T-cell (primary cell): ENCODE results near the gene MLN. TPM values are rescaled to one million over a fixed set of nuclear protein-coding genes. Genes with fewer than 3 reads are reported as not detected.

Experiments used
- ATAC-seq, 4 experiments: fragments of 200-7000 bp in 3 of 4; fragments of 150-1000 bp in 1 of 4; cut with Tn5 transposase; replicated peaks in 1 of 4; 1 replicate in 3 of 4; 2 replicates in 1 of 4; pipeline ENCODE4 v1.10.0; 2021; ENCODE audit warnings: moderate library complexity in 3 of 4, mild to moderate bottlenecking in 2 of 4, moderate number of reproducible peaks in 1 of 4
- CTCF ChIA-PET, 2 donors: fragments of 300-600 bp; sonication (Branson Sonifier 250); formaldehyde crosslinking; loops; one replicate each; lab custom pipeline; 2022; ENCODE audit warnings: antibody characterized with exemption in 2 of 2; lab: Charles Lee
- POLR2A ChIA-PET, 2 donors: fragments of 300-600 bp; sonication (Branson Sonifier 250); formaldehyde crosslinking; loops; one replicate each; lab custom pipeline; 2022; ENCODE audit warnings: antibody characterized with exemption in 2 of 2; lab: Charles Lee
- DNase-seq, 35 experiments: peaks; one replicate each; pipeline versions ENCODE4 v3.0.0 to v3.0.0-alpha.2; 2013 to 2023
- H3K27ac ChIP-seq: one replicate; pipeline ENCODE4 v1.5.1; 2013; ENCODE audit warnings: low read length
- H3K27me3 ChIP-seq, 2 experiments: replicated peaks in 1 of 2; 1 replicate in 1 of 2; 2 replicates in 1 of 2; pipeline versions ENCODE4 v1.6.1 to v1.7.0; 2013; ENCODE audit warnings: low read length in 1 of 2, mixed read lengths in 1 of 2; ENCODE audit not compliant: control insufficient read depth in 2 of 2, insufficient read depth in 2 of 2; ENCODE audit errors: extremely low read depth in 1 of 2
- H3K36me3 ChIP-seq, 2 donors: 1 replicate in 1 of 2; 2 replicates in 1 of 2; pipeline versions ENCODE4 v1.6.1 to v1.7.0; 2013; ENCODE audit warnings: low read length in 1 of 2; ENCODE audit not compliant: control insufficient read depth in 2 of 2, insufficient read depth in 1 of 2; ENCODE audit errors: extremely low read depth in 1 of 2
- H3K4me1 ChIP-seq, 2 experiments: 1 replicate in 1 of 2; 2 replicates in 1 of 2; pipeline versions ENCODE4 v1.6.1 to v1.7.0; 2013; ENCODE audit warnings: low read length in 2 of 2, mixed read lengths in 1 of 2; ENCODE audit not compliant: insufficient read depth in 2 of 2, control insufficient read depth in 1 of 2; ENCODE audit errors: extremely low read depth in 1 of 2
- H3K4me3 ChIP-seq, 2 donors: 1 replicate in 1 of 2; 2 replicates in 1 of 2; pipeline versions ENCODE4 v1.5.1 to v1.7.0; 2013; ENCODE audit warnings: mild to moderate bottlenecking in 2 of 2, low read length in 1 of 2, moderate library complexity in 1 of 2; ENCODE audit not compliant: control insufficient read depth in 1 of 2; ENCODE audit errors: extremely low read depth in 1 of 2
- H3K9me3 ChIP-seq: 2 replicates; pipeline ENCODE4 v1.7.0; 2013
- H3K27ac Mint-ChIP-seq, 2 donors: one replicate each; pipeline ENCODE4 v1.8.0; 2020 to 2021; ENCODE audit warnings: mild to moderate bottlenecking in 2 of 2, mixed read lengths in 2 of 2
- H3K27me3 Mint-ChIP-seq, 2 donors: one replicate each; pipeline ENCODE4 v1.8.0; 2021 to 2022; ENCODE audit warnings: mixed read lengths in 2 of 2
- H3K36me3 Mint-ChIP-seq: one replicate; pipeline ENCODE4 v1.8.0; 2021; ENCODE audit warnings: mixed read lengths
- H3K4me1 Mint-ChIP-seq, 3 donors: one replicate each; pipeline ENCODE4 v1.8.0; 2020 to 2022; ENCODE audit warnings: mixed read lengths in 3 of 3, mild to moderate bottlenecking in 1 of 3
- H3K4me3 Mint-ChIP-seq, 3 donors: one replicate each; pipeline ENCODE4 v1.8.0; 2020 to 2022; ENCODE audit warnings: mild to moderate bottlenecking in 3 of 3, mixed read lengths in 3 of 3, moderate library complexity in 3 of 3
- H3K9me3 Mint-ChIP-seq, 3 donors: one replicate each; pipeline ENCODE4 v1.8.0; 2020 to 2022; ENCODE audit warnings: mixed read lengths in 3 of 3
- WGBS: methylation state at CpG from one replicate; pipeline ENCODE4 v1.1.5; 2013; ENCODE audit warnings: missing lambda C conversion rate; ENCODE audit not compliant: insufficient coverage; 5-methylcytosine and 5-hydroxymethylcytosine counted together
- total RNA-seq, 35 experiments: library from RNA in 6 of 35; stranded (reverse) in 6 of 35; fragments of 120-200 nt in 1 of 35; gene quantifications; one replicate each; pipeline versions ENCODE4 v1.2.1 to v1.2.4 and lab custom pipeline; 2013 to 2026

The MLN gene
- total RNA-seq, 5 donors from 2014 or later (not counting 1 experiment from before 2014, with no cell fraction given) = not detected

DNA sequence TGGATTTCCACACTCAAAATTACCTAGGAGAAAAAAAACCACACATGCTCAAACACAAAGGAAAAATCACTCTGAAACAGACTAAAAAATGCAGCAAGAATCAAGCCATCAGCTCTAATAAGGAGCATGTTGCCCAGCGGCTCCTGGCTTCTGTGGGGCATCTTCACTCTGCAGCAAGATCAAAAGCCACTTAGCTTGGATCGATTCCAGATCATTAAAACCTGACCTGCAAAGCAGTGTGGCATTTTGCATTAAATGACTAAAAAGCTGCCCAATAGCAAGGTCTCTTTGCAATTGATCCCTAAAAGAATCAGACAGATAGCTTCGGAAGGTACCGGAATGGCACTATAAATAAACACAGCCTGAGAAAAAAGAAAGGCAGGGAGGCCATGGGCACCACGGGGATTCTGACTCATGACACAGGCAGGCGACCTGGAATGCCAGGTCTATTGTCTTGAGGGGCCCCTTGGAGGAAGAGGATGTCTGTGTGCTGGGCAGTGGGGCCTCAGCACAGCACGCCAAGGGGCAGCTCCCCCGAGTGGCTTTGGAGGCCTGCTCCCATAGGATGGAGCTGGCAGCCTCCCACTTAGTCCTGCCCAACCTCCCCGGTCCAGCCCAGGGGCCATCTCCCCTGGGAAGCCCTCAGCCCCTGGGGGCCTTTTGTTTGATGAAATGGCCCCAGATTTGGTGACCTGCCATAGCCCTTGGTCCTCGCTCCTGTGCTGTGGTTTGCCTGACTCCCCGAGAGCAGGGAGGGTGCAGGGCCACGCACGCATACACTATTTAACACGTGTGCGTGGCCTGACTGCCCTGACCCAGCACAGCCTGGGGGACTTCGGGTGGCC lies 22.4 kb downstream of the MLN start:
- H3K36me3 Mint-ChIP-seq = peaks cover 72% of the 10 kb centered on the region
- H3K9me3 ChIP-seq = no peaks in the 10 kb centered on the region
- no peaks in the 10 kb centered on the region for H3K27me3 ChIP-seq
- no peak overlapping the region for H3K4me3 Mint-ChIP-seq
- H3K4me1 Mint-ChIP-seq = peaks cover 31 to 41% (median 40%) of the 10 kb centered on the region in 3 donors
- H3K36me3 ChIP-seq = peaks cover 36 to 85% of the 10 kb centered on the region in 2 donors
- peaks cover 2 to 27% of the 10 kb centered on the region in 2 experiments for H3K4me1 ChIP-seq
- CTCF ChIA-PET = interaction anchor here in 1 of 2 donors (1.0 kb wide), 1 partner anchor 10 kb away, joined by 4 read pairs; no protein-coding TSS in a partner anchor
- no peak overlapping the region for H3K27ac Mint-ChIP-seq
- WGBS = 96% methylated on average over 14 of the region's 16 CpGs
- no peak overlapping the region for H3K4me3 ChIP-seq
- no peaks in the 10 kb centered on the region for H3K27me3 Mint-ChIP-seq
- H3K27ac ChIP-seq = no peak overlapping the region
- POLR2A ChIA-PET = no interaction called here
- no peaks in the 10 kb centered on the region for H3K9me3 Mint-ChIP-seq
- no peak for DNase-seq
- ATAC-seq = no peak

DNA sequence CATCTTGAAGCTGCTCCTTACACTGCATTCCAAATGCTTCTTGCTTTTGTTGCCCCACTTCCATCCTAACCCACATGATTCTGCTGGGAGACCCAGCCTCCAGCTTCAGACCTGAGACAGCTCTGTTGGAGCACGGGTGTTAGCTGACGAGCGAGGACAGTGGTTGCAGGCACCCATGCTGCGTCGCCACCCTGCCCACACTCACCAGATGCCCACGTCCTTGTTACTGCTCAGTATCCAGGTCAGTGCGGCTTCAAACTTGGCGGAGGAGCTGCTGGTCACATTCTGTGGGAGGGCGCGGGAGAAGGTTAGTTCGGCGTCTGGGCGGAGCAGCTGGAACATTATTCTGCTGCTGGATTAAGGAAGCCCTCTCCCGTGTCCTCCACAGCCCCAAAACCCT lies 23.9 kb downstream of the MLN start:
- Histone ChIP-seq H3K9me3 (no peaks in the 10 kb centered on the region), H3K4me1 (peaks cover 0 to 13% of the 10 kb centered on the region in 2 experiments), H3K4me3 (no peak overlapping the region), H3K27me3 (no peaks in the 10 kb centered on the region), H3K27ac (no peak overlapping the region), H3K36me3 (peaks cover 45 to 97% of the 10 kb centered on the region in 2 donors)
- no peaks in the 10 kb centered on the region for H3K27me3 Mint-ChIP-seq
- peaks cover 16 to 30% (median 25%) of the 10 kb centered on the region in 3 donors for H3K4me1 Mint-ChIP-seq
- no peaks in the 10 kb centered on the region for H3K9me3 Mint-ChIP-seq
- ATAC-seq = no peak
- 90% methylated on average over 7 of the region's 14 CpGs for WGBS
- POLR2A ChIA-PET = no interaction called here
- no peak for DNase-seq
- CTCF ChIA-PET = interaction anchor here in 1 of 2 donors (0.6 kb wide), 1 partner anchor 274 kb away, joined by 4 read pairs; no protein-coding TSS in a partner anchor
- H3K36me3 Mint-ChIP-seq = peaks cover 72% of the 10 kb centered on the region
- H3K27ac Mint-ChIP-seq = no peak overlapping the region
- no peak overlapping the region for H3K4me3 Mint-ChIP-seq

GRCh38 chr6:33779290-33779689 lies 24.5 kb downstream of the MLN start:
- Histone ChIP-seq H3K27ac (no peak overlapping the region), H3K4me1 (peaks cover 0 to 8% of the 10 kb centered on the region in 2 experiments), H3K36me3 (peaks cover 41 to 97% of the 10 kb centered on the region in 2 donors), H3K4me3 (no peak overlapping the region), H3K27me3 (no peaks in the 10 kb centered on the region), H3K9me3 (no peaks in the 10 kb centered on the region)
- WGBS = 100% methylated on average over 2 of the region's 7 CpGs
- Mint-ChIP-seq H3K27me3 (no peaks in the 10 kb centered on the region), H3K4me3 (no peak overlapping the region), H3K27ac (no peak overlapping the region), H3K4me1 (peaks cover 11 to 25% (median 19%) of the 10 kb centered on the region in 3 donors), H3K9me3 (no peaks in the 10 kb centered on the region), H3K36me3 (peaks cover 70% of the 10 kb centered on the region)
- no peak for DNase-seq
- ATAC-seq = no peak
- ChIA-PET POLR2A (no interaction called here), CTCF (interaction anchor here in 1 of 2 donors (0.6 kb wide), 1 partner anchor 275 kb away, joined by 4 read pairs; no protein-coding TSS in a partner anchor)

DNA sequence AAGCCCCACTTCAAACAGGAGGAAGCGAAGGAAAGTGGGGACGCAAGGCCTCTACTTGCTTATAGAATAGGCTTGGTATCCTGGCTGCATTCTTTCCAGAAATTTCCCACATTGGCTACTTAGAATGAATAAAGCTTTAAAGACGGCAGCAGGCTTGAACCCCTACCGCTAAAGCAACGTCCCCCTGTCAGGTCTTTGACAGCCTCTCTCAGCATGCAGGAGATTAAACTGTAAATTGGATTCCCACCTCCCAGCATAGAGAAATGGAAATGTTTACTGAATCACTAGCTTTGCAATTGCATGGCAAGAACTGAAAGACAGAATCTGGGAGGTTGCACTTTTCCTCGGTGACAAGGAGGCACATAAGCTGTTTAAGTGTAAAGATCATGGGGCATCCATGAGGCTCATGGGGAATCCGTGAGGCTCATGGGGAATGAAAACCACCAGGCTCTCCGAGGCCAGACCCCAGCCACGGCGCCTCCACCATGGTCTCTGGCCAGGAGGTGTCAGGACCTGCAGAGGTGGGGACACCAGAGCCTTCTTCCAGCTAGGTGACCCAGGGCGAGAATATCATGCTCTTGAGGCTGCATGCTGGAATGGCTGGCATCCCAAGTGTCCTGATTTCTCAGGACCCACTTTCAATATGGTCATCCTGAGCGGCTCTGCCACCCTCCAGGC lies 25.2 kb downstream of the MLN start:
- Histone ChIP-seq H3K36me3 (peaks cover 41 to 95% of the 10 kb centered on the region in 2 donors), H3K4me1 (peaks cover 0 to 8% of the 10 kb centered on the region in 2 experiments), H3K9me3 (no peaks in the 10 kb centered on the region), H3K4me3 (no peak overlapping the region), H3K27ac (no peak overlapping the region), H3K27me3 (no peaks in the 10 kb centered on the region)
- Mint-ChIP-seq H3K9me3 (no peaks in the 10 kb centered on the region), H3K4me3 (no peak overlapping the region), H3K27ac (no peak overlapping the region), H3K36me3 (peaks cover 65% of the 10 kb centered on the region), H3K4me1 (peaks cover 4 to 21% (median 12%) of the 10 kb centered on the region in 3 donors), H3K27me3 (no peaks in the 10 kb centered on the region)
- no peak for DNase-seq
- POLR2A ChIA-PET = no interaction called here
- CTCF ChIA-PET = no interaction called here
- WGBS = 91% methylated on average over 8 of the region's 12 CpGs
- no peak for ATAC-seq

- peaks cover 0 to 8% of the 10 kb centered on the region in 2 experiments for H3K4me1 ChIP-seq
- ATAC-seq (no peak), DNase-seq (no peak)
- no peaks in the 10 kb centered on the region for H3K27me3 ChIP-seq
- no peak overlapping the region for H3K27ac Mint-ChIP-seq
- POLR2A ChIA-PET = interaction anchor here in 1 of 2 donors (0.6 kb wide), 2 partner anchors 8 to 252 kb away, joined by 3 read pairs; no protein-coding TSS in a partner anchor
- H3K27ac ChIP-seq = no peak overlapping the region
- H3K4me3 Mint-ChIP-seq = no peak overlapping the region
- H3K9me3 Mint-ChIP-seq = no peaks in the 10 kb centered on the region
- peaks cover 2 to 18% (median 12%) of the 10 kb centered on the region in 3 donors for H3K4me1 Mint-ChIP-seq
- WGBS = 99% methylated on average over 18 of the region's 25 CpGs
- peaks cover 41 to 93% of the 10 kb centered on the region in 2 donors for H3K36me3 ChIP-seq
- CTCF ChIA-PET = no interaction called here
- H3K36me3 Mint-ChIP-seq = peaks cover 66% of the 10 kb centered on the region
- H3K27me3 Mint-ChIP-seq = no peaks in the 10 kb centered on the region
- H3K4me3 ChIP-seq = no peak overlapping the region
- H3K9me3 ChIP-seq = no peaks in the 10 kb centered on the region
These were observed 26.1 kb downstream of the MLN start for GRCh38 chr6:33777398-33778388.
